ENCODE results near the gene NLN. TPM values are rescaled to one million over a fixed set of nuclear protein-coding genes. Genes with fewer than 3 reads are reported as not detected.

Gene NLN
- total and polyA plus RNA-seq, 2 of the 13 experiments (the other 11 are each of a cell fraction or from before 2014, with no cell fraction given), result 11.9 to 36.7 TPM

DNA sequence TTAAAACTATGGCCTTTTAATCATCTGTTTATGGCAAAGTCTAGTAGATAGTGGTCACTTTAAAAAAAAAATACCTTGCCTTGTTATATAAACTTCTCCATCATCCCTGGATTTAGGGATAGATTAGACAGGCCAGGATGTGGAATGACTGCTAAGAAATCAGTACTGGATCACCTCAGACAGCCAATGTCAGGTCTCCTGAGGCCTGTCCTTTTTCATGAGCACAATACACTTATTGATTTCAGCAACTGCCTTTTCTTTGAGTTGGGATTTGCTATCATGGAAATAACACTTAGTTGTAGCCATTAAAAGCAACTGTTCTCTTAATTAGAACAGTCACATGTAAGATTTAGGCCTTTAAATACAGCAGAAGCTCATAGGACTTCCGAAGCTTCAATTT is 77.9 kb downstream of the NLN start:
- Histone ChIP-seq H3K27ac (ENCODE audit: extremely low read length, insufficient read depth, low read length) (no peak overlapping the region), H3K4me2 (ENCODE audit: low read depth, low read length) (no peak overlapping the region), H4K20me1 (ENCODE audit: insufficient read depth, low read length) (no peaks in the 10 kb centered on the region), H3K36me3 (replicated peaks in 1 of 2; ENCODE audit: control insufficient read depth in 1 of 2, insufficient read depth in 2 of 2, low read length in 2 of 2) (peaks cover 7 to 8% of the 10 kb centered on the region in 2 experiments; a peak in 2 of 5 replicates), H3K4me1 (ENCODE audit: insufficient read depth, low read length) (no peaks in the 10 kb centered on the region), H3K9me3 (ENCODE audit: low read length) (no peaks in the 10 kb centered on the region), H2AFZ (ENCODE audit: low read length) (no peak overlapping the region), H3K9ac (ENCODE audit: insufficient read depth, low read depth, low read length) (no peak overlapping the region), H3K79me2 (ENCODE audit: insufficient read depth, low read length) (no peaks in the 10 kb centered on the region), H3K27me3 (ENCODE audit: control insufficient read depth in 1 of 2, insufficient read depth in 2 of 2, low read length in 2 of 2) (no peaks in the 10 kb centered on the region), H3K4me3 (replicated peaks in 1 of 3; ENCODE audit: insufficient read depth in 1 of 3, low read depth in 2 of 3, low read length in 3 of 3) (no peak overlapping the region)
- 100% methylated on average over 1 of the region's 1 CpG for WGBS (ENCODE audit: low lambda C conversion rate)
- no peak for TF ChIP-seq ZBTB1 (CRISPR knock-in tag; IDR thresholded peaks at IDR 0.05; ENCODE audit: borderline replicate concordance)
- no peak for TF ChIP-seq POLR2A (IDR thresholded peaks at IDR 0.05; ENCODE audit: insufficient read depth in 1 of 2, low read depth in 2 of 2, low read length in 2 of 2)
- TF ChIP-seq SMC3 (IDR thresholded peaks at IDR 0.05; ENCODE audit: low read length), result no peak
- TF ChIP-seq ZNF441 (CRISPR knock-in tag; IDR thresholded peaks at IDR 0.05; ENCODE audit: borderline replicate concordance), result no peak
- TF ChIP-seq ZBTB39 (CRISPR knock-in tag; IDR thresholded peaks at IDR 0.05), result no peak
- TF ChIP-seq KDM6A (CRISPR knock-in tag; IDR thresholded peaks at IDR 0.05; ENCODE audit: low read depth), result no peak
- TF ChIP-seq ZNF549 (CRISPR knock-in tag; IDR thresholded peaks at IDR 0.05), result no peak
- in situ Hi-C loops (cut with HindIII; ENCODE audit: extremely low pct_ligation_motif_present, low pct_unique_long_range_greater_than_20kb), result no loop called here
- ATAC-seq, result no peak
- POLR2A ChIA-PET, result no interaction called here
- FAIRE-seq, result no peak
- no peak for DNase-seq (ENCODE audit: low spot score)
- CTCF ChIA-PET (ENCODE audit: low intra/inter-chr PET ratio, low total read pairs), result no interaction called here
- intact Hi-C loops (cut with micrococcal nuclease; ENCODE audit: unreplicated experiment), result no loop called here
- no TSS peak for BruUV-seq (replicated peaks)

- Histone ChIP-seq H3K4me2 (ENCODE audit: low read depth, low read length) (no peak overlapping the region), H3K9ac (ENCODE audit: insufficient read depth, low read depth, low read length) (no peak overlapping the region), H3K36me3 (replicated peaks in 1 of 2; ENCODE audit: control insufficient read depth in 1 of 2, insufficient read depth in 2 of 2, low read length in 2 of 2) (peaks cover 5 to 8% of the 10 kb centered on the region in 2 experiments; a peak in 2 of 5 replicates), H3K27me3 (ENCODE audit: control insufficient read depth in 1 of 2, insufficient read depth in 2 of 2, low read length in 2 of 2) (no peaks in the 10 kb centered on the region), H3K79me2 (ENCODE audit: insufficient read depth, low read length) (no peaks in the 10 kb centered on the region), H3K4me1 (ENCODE audit: insufficient read depth, low read length) (no peaks in the 10 kb centered on the region), H3K4me3 (replicated peaks in 1 of 3; ENCODE audit: insufficient read depth in 1 of 3, low read depth in 2 of 3, low read length in 3 of 3) (no peak overlapping the region), H2AFZ (ENCODE audit: low read length) (no peak overlapping the region), H3K27ac (ENCODE audit: extremely low read length, insufficient read depth, low read length) (no peak overlapping the region), H4K20me1 (ENCODE audit: insufficient read depth, low read length) (no peaks in the 10 kb centered on the region), H3K9me3 (ENCODE audit: low read length) (no peaks in the 10 kb centered on the region)
- WGBS (ENCODE audit: low lambda C conversion rate), result 92% methylated on average over 3 of the region's 3 CpGs
- ATAC-seq, result no peak
- no peak for TF ChIP-seq DNMT1 (CRISPR knock-in tag; IDR thresholded peaks at IDR 0.05)
- no peak for TF ChIP-seq FOXK1 (CRISPR knock-in tag; IDR thresholded peaks at IDR 0.05; ENCODE audit: borderline replicate concordance, low read depth)
- no peak for TF ChIP-seq ZBTB8A (CRISPR knock-in tag; IDR thresholded peaks at IDR 0.05; ENCODE audit: borderline replicate concordance, low read depth)
- TF ChIP-seq AKAP8 (CRISPR knock-in tag; IDR thresholded peaks at IDR 0.05), result no peak
- TF ChIP-seq KLF15 (CRISPR knock-in tag; IDR thresholded peaks at IDR 0.05; ENCODE audit: borderline replicate concordance), result no peak
- no peak for TF ChIP-seq RARG (CRISPR knock-in tag; IDR thresholded peaks at IDR 0.05; ENCODE audit: low read depth)
- TF ChIP-seq NCOA1 (CRISPR knock-in tag; IDR thresholded peaks at IDR 0.05), result no peak
- TF ChIP-seq TBP (CRISPR knock-in tag; IDR thresholded peaks at IDR 0.05), result no peak
- TF ChIP-seq ATF4 (CRISPR knock-in tag; IDR thresholded peaks at IDR 0.05), result no peak
- TF ChIP-seq PLRG1 (conservative IDR thresholded peaks at IDR 0.05), result no peak
- TF ChIP-seq NFATC3 (CRISPR knock-in tag; IDR thresholded peaks at IDR 0.05), result no peak
- TF ChIP-seq HNRNPUL1 (IDR thresholded peaks at IDR 0.05; ENCODE audit: low read depth, low read length), result no peak
- no peak for TF ChIP-seq ONECUT2 (CRISPR knock-in tag; IDR thresholded peaks at IDR 0.05)
- BruUV-seq (replicated peaks), result no TSS peak
- CTCF ChIA-PET (ENCODE audit: low intra/inter-chr PET ratio, low total read pairs), result no interaction called here
- no peak for DNase-seq (ENCODE audit: low spot score)
- POLR2A ChIA-PET, result no interaction called here
- in situ Hi-C loops (cut with HindIII; ENCODE audit: extremely low pct_ligation_motif_present, low pct_unique_long_range_greater_than_20kb) (no loop called here), intact Hi-C loops (cut with micrococcal nuclease; ENCODE audit: unreplicated experiment) (no loop called here)
- FAIRE-seq, result no peak
These were observed 78.8 kb downstream of the NLN start for GRCh38 chr5:65800775-65801174.

All from HepG2 (cell line).